ENCODE results near the gene HDGFL2. TPM values are rescaled to one million over a fixed set of nuclear protein-coding genes. Genes with fewer than 3 reads are reported as not detected.

HDGFL2 gene
- total and polyA plus RNA-seq, 2 of the 8 experiments (the other 6 are each of a cell fraction or from before 2014, with no cell fraction given): 31.1 to 106 TPM

- TF ChIP-seq JUN (IDR thresholded peaks at IDR 0.05; ENCODE audit: low read depth, low read length): no peak
Observed at GRCh38 chr19:4503825-4504170, 31.7 kb downstream of the HDGFL2 start (continued).
